ENCODE measurements around the gene RAPGEF2.

- TF ChIP-seq ISL1 (CRISPR knock-in tag; IDR thresholded peaks at IDR 0.05) (no peak), RARB (CRISPR knock-in tag; IDR thresholded peaks at IDR 0.05) (no peak)
Observed at GRCh38 chr4:159238631-159239030, 135.8 kb downstream of the RAPGEF2 start.
